GM12801 (cell line): ENCODE data around the gene KCNA3.

Source experiments
- TF ChIP-seq, protein P1 (sequence below): IDR thresholded peaks from one replicate; pipeline ENCODE4 v1.5.1; 2011; ENCODE audit warnings: control low read depth; ENCODE audit not compliant: insufficient read length; ENCODE audit errors: extremely low read depth

The KCNA3 gene

DNA sequence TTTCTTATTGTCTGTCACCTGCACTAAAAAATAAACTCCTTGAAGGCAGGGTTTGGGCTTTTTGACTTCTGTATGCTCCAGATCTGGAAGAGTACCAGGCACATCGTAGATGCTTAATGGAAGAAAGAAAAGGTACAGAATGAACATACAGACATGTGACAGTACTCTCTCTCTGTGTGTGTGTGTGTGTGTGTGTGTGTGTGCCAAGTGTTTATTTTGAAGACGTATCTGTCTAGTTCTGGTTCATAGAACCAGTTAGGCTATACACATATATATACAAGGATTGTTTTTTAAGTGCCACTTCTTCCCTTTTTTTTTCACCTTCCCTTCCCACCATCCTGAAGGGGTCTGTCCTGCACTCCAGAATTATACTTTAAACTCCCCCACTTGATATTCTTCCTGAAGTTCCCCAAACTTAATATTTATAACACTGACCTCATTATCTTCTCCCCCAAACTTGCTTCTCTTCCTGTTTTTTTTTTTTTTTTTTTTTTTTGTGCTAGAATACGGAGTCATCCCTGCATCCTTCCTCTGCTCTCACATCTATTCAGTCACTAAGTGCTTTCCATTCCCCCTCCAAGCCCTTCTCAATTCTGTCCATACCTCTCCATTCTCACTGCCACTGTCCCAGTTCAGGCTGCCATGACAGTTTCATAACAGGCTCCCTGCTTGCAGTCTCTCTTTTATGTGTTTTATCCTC is 5.4 kb upstream of the KCNA3 start:
- TF ChIP-seq, protein P1, sequence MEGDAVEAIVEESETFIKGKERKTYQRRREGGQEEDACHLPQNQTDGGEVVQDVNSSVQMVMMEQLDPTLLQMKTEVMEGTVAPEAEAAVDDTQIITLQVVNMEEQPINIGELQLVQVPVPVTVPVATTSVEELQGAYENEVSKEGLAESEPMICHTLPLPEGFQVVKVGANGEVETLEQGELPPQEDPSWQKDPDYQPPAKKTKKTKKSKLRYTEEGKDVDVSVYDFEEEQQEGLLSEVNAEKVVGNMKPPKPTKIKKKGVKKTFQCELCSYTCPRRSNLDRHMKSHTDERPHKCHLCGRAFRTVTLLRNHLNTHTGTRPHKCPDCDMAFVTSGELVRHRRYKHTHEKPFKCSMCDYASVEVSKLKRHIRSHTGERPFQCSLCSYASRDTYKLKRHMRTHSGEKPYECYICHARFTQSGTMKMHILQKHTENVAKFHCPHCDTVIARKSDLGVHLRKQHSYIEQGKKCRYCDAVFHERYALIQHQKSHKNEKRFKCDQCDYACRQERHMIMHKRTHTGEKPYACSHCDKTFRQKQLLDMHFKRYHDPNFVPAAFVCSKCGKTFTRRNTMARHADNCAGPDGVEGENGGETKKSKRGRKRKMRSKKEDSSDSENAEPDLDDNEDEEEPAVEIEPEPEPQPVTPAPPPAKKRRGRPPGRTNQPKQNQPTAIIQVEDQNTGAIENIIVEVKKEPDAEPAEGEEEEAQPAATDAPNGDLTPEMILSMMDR, result no peak

DNA sequence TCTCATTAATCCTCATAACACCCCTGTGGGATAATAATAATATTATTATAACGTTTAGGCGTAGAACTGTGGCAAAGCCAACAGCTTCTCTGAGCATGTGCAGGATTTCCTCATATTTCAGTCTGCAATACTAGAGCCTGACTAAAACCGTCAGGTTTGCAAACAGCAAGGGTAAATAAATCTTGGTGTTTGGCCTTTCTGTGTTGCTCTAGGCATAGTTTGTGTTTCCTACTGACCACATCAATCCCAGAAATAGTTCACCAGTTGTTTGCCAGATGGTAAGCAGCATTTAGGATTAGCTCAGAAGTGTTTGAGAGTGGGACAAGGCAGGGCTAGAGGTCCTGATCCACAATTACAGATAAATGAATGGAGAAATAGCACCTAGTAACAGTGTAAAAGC is 2.8 kb upstream of the KCNA3 start:
- TF ChIP-seq, protein P1, result no peak

DNA sequence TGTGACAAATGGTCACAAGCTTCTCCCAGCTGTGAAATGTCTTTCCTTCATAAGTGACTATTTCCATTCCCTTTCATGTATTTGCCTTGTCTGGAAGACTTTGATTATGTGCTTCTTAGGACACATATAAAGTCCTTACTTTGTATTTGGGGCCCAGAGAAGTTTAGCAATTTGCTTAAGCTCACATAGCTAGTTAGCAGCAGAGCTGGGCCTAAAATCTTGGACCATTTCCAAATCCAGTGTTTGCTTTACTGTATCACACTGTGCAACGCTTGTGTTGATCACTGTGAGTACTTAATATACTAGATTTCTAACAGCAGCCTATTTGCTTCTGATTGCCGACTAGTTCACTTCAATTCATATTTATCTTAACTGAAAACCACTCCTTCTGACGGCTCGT is 2.2 kb upstream of the KCNA3 start:
- TF ChIP-seq, protein P1, result no peak

DNA sequence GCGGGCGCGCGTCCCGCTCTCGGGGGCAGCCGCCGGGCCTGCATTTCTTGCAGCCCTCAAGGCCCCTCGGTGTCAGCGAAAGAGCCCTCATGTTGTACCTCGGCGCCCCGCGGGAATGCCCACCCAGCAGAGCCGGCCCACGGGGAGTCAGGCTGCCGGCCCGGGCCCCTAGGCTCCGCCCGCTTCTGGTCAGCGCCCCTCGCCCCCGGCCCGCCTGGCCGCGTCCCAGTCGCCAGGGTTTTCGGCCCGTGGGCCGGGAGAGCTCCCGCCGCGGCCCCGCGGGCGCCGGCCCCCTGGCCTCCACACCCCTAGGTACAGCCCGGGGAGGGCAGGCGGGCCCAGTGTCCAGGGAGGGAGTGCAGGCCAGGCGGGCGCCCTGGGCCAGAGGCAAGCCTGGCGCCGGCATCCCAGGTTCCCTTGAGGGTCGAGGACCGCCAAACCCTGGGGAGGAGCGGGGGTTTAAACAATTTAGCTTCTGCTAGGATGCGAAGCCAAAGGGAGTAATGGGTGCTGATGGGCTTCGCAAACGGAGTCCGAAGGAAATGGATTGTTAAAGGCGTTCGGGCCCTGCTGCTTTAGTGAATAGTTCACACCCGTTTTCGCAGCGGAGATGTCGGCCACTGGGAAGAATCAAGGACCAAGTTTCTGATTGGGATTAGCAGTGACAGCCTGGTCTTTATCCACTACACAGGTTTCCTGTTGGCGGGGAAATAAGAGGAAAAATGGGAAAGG is 486 bp upstream of the KCNA3 start:
- TF ChIP-seq, protein P1, result no peak

DNA sequence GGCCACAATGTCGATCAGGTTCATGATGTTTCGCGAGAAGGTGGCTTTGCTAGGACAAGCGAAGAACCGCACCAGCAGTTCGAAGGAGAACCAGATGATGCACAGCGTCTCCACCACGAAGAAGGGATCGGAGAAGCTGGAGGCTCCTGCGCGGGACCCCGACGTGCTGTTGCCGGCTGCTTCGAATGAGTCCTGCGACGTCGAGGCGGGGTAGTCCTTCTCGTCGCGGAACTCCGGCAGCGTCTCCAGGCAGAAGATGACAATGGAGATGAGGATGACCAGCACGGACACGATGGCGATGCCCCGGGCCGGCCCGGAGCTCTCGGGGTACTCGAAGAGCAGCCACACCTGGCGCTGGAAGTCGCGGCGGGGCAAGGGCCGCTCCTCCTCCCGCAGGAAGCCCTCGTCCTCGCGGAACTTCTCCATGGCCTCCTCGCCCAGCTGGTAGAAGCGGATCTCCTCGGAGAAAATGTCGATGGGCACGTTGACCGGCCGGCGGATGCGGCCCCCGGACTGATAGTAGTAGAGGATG is 869 bp downstream of the KCNA3 start:
- TF ChIP-seq, protein P1, result no peak

DNA sequence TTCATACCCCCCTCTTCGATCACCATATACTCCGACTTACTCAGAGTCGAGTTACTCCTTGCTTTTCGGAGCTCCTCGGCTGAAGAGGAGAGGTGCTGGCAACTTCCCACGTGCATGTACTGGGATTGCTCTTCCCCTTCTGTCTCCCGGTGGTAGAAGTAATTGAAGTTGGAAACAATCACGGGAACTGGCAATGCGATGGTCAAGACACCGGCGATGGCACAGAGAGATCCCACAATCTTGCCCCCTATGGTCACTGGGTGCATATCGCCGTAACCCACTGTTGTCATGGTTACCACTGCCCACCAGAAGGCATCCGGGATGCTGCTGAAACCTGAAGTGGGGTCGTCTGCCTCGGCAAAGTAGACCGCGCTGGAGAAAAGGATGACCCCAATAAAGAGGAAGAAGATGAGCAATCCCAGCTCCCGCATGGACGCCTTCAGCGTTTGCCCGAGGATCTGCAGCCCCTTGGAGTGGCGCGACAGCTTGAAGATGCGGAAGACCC is 1.5 kb downstream of the KCNA3 start:
- TF ChIP-seq, protein P1, result no peak

DNA sequence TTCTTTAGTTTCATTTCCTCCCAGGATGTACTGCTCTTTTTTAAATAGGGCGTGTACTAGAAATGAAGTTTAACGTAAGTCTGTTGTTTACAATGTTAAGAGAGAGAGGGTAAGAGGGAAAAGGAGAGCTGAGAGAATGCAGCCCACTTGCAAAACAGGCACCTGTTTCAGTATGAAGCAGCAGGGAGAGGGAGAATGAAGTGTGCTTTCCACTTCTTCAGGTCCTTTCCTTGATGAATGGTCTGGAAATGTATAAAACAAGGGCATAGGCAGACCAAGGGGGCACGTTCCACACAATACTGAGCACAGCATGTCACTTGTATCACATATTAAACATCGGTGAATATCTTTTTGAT is 2.0 kb downstream of the KCNA3 start:
- TF ChIP-seq, protein P1, result no peak
